Keratinocyte (primary cell): ENCODE data around the gene FAM120B. TPM values are rescaled to one million over a fixed set of nuclear protein-coding genes. Genes with fewer than 3 reads are reported as not detected.

Source experiments
- DNase-seq: peaks from one replicate; pipeline ENCODE4 v3.0.0-alpha.2; 2011; ENCODE audit warnings: low read depth, missing footprints, low spot score
- FAIRE-seq: peaks from 2 replicates; lab custom pipeline; 2011; peaks lifted over from hg19 to GRCh38; lab: Jason Lieb, UNC
- H2AFZ ChIP-seq: 2 replicates; pipeline ENCODE4 v1.6.0; 2012; ENCODE audit warnings: low read length, control low read depth, inconsistent platforms; ENCODE audit not compliant: control insufficient read depth
- H3K27ac ChIP-seq: 2 replicates; pipeline ENCODE4 v1.5.1; 2011; ENCODE audit warnings: low read length; ENCODE audit not compliant: control insufficient read depth, insufficient read depth
- H3K27me3 ChIP-seq: 3 replicates; pipeline ENCODE4 v1.6.0; 2011; ENCODE audit warnings: low read length; ENCODE audit not compliant: control insufficient read depth, insufficient read depth; ENCODE audit errors: extremely low read depth
- H3K36me3 ChIP-seq, 2 experiments: 2 replicates in 1 of 2; 3 replicates in 1 of 2; pipeline ENCODE4 v1.5.1; 2011; ENCODE audit warnings: low read length in 2 of 2, mild to moderate bottlenecking in 1 of 2; ENCODE audit not compliant: control insufficient read depth in 2 of 2, insufficient read depth in 2 of 2; ENCODE audit errors: extremely low read depth in 1 of 2
- H3K4me1 ChIP-seq: 3 replicates; pipeline ENCODE4 v1.5.1; 2011; ENCODE audit warnings: low read length; ENCODE audit not compliant: control insufficient read depth, insufficient read depth; ENCODE audit errors: extremely low read depth
- H3K4me2 ChIP-seq: 3 replicates; pipeline ENCODE4 v1.6.0; 2011; ENCODE audit warnings: low read depth, low read length; ENCODE audit not compliant: control insufficient read depth, insufficient read depth; ENCODE audit errors: extremely low read depth
- H3K4me3 ChIP-seq, 3 experiments: fragments of 200-600 bp in 1 of 3; sonication (generic) in 1 of 3; 2 replicates in 2 of 3; 3 replicates in 1 of 3; pipeline ENCODE4 v1.5.1; 2011 to 2016; ENCODE audit warnings: low read length in 3 of 3, mild to moderate bottlenecking in 3 of 3, control low read depth in 2 of 3, inconsistent platforms in 1 of 3, low read depth in 1 of 3, mixed read lengths in 1 of 3, mixed run types in 1 of 3, moderate library complexity in 1 of 3; ENCODE audit not compliant: control insufficient read depth in 2 of 3, insufficient read depth in 2 of 3; ENCODE audit errors: extremely low read depth in 1 of 3
- H3K79me2 ChIP-seq: 2 replicates; pipeline ENCODE4 v1.6.0; 2012; ENCODE audit warnings: low read length; ENCODE audit not compliant: control insufficient read depth, insufficient read depth
- H3K9ac ChIP-seq: 3 replicates; pipeline ENCODE4 v1.6.0; 2011; ENCODE audit warnings: low read length; ENCODE audit not compliant: control insufficient read depth, insufficient read depth; ENCODE audit errors: extremely low read depth
- H3K9me1 ChIP-seq: 3 replicates; pipeline ENCODE4 v1.6.0; 2011; ENCODE audit warnings: low read length; ENCODE audit not compliant: control insufficient read depth, insufficient read depth; ENCODE audit errors: extremely low read depth
- H3K9me3 ChIP-seq: 2 replicates; pipeline ENCODE4 v1.5.1; 2012; ENCODE audit warnings: low read depth, low read length; ENCODE audit not compliant: control insufficient read depth
- H4K20me1 ChIP-seq: 3 replicates; pipeline ENCODE4 v1.6.0; 2011; ENCODE audit warnings: low read length; ENCODE audit not compliant: control insufficient read depth, insufficient read depth; ENCODE audit errors: extremely low read depth
- EZH2 ChIP-seq: IDR thresholded peaks from one replicate; pipeline ENCODE4 v1.6.1; 2012; ENCODE audit warnings: inconsistent platforms, mild to moderate bottlenecking, low read length, moderate library complexity
- dilution Hi-C: fragments of 300-500 bp; cut with MboI; formaldehyde crosslinking; loops from one replicate; pipeline ENCODE4 v1.7.0; 2020; ENCODE audit warnings: low sequenced_read_pairs; ENCODE audit not compliant: extremely low pct_ligation_motif_present
- polyA minus RNA-seq, 3 experiments: library from RNA; depleted of rRNA, polyadenylated mRNA; stranded (reverse); fragments of >200 nt; gene quantifications; 1 replicate in 1 of 3; 2 replicates in 1 of 3; 3 replicates in 1 of 3; pipeline ENCODE4 v1.2.3, GENCODE V29; 2011
- polyA plus RNA-seq, 5 experiments: library from polyadenylated mRNA; depleted of rRNA in 3 of 5; stranded (reverse) in 3 of 5; stranded (forward) in 1 of 5; unstranded in 1 of 5; fragments of >200 nt; gene quantifications; 1 replicate in 1 of 5; 2 replicates in 3 of 5; 3 replicates in 1 of 5; pipeline versions ENCODE4 v1.2.1 to v1.2.3, GENCODE V29; 2011 to 2012; ENCODE audit warnings: missing spikeins in 2 of 5, low read depth in 1 of 5, low replicate concordance in 1 of 5
- TF ChIP-seq, protein P1 (sequence below), 3 experiments: IDR thresholded peaks in 1 of 3; conservative IDR thresholded peaks in 1 of 3; optimal IDR thresholded peaks in 1 of 3; 2 replicates in 2 of 3; 3 replicates in 1 of 3; pipeline versions ENCODE3 to v1.5.1; 2011; ENCODE audit warnings: low read length in 3 of 3, mild to moderate bottlenecking in 3 of 3, moderate library complexity in 2 of 3, control low read depth in 1 of 3, inconsistent platforms in 1 of 3; ENCODE audit not compliant: insufficient read depth in 2 of 3; ENCODE audit errors: extremely low read depth in 1 of 3

FAM120B gene, protein sequence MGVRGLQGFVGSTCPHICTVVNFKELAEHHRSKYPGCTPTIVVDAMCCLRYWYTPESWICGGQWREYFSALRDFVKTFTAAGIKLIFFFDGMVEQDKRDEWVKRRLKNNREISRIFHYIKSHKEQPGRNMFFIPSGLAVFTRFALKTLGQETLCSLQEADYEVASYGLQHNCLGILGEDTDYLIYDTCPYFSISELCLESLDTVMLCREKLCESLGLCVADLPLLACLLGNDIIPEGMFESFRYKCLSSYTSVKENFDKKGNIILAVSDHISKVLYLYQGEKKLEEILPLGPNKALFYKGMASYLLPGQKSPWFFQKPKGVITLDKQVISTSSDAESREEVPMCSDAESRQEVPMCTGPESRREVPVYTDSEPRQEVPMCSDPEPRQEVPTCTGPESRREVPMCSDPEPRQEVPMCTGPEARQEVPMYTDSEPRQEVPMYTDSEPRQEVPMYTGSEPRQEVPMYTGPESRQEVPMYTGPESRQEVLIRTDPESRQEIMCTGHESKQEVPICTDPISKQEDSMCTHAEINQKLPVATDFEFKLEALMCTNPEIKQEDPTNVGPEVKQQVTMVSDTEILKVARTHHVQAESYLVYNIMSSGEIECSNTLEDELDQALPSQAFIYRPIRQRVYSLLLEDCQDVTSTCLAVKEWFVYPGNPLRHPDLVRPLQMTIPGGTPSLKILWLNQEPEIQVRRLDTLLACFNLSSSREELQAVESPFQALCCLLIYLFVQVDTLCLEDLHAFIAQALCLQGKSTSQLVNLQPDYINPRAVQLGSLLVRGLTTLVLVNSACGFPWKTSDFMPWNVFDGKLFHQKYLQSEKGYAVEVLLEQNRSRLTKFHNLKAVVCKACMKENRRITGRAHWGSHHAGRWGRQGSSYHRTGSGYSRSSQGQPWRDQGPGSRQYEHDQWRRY
- 17.4 to 18.4 TPM (median 18.3 TPM) in 3 replicates for polyA plus RNA-seq
- polyA plus RNA-seq (2011; ENCODE audit: low read depth) = 31.0 TPM
- 11.2 and 16.1 TPM in 2 replicates for polyA plus RNA-seq (2011; cell fraction: cytosol; rRNA removed)
- 30.5 and 38.0 TPM in 2 replicates for polyA plus RNA-seq (2011; cell fraction: nucleus; rRNA removed)
- polyA plus RNA-seq (2012; ENCODE audit: low replicate concordance) = 15.5 and 21.1 TPM in 2 replicates
- 34.0 to 46.8 TPM (median 38.6 TPM) in 3 replicates for polyA minus RNA-seq
- polyA minus RNA-seq (2011; cell fraction: cytosol; rRNA and poly(A)+ RNA removed) = 13.6 TPM
- 18.7 and 51.9 TPM in 2 replicates for polyA minus RNA-seq (2011; cell fraction: nucleus; rRNA and poly(A)+ RNA removed)

DNA sequence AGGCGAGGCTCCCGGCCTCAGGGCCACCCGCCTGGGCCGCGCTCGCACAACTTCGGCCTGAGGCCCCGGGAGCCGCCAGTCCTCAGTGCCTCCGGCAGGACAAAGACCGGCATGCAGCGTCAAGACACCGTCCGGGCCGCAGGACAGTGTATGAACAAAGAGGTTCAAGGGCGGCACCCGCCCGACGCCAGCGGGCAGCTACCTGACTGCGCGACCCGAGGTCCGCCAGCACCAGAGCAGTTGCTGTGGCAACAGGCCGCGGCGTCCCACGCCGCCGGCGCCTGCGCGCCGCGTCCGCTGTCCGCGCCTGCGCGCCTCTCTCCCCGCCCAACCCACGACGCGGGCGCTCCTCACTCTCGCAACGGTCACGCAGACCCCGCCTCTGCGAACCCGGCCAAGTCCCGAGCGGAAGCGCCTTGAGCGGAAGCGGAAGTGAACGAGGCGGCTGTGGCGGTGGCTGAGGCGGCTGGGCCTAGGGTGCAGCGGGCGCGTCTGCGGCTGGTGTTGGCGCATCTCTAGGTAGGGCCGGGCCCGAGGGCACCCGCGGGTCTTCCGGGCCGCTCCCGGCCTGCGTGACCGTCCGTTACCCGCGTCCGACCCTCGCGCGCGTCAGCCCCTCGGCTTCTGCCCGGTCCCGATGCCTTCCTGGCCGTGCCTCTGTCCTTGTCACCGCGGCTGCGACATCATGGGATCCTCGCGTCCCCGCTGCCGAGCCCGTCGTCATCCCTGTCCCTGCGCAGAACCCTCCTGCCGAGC is at the start of gene FAM120B:
Gene FAM120B, plus strand, starts transcription at position 435 of the 756 bp plus-strand sequence. CDS start 10,633 bp downstream, outside the sequence.
- FAIRE-seq = no peak
- Histone ChIP-seq H3K9ac (peak within 1 kb of the TSS; percentile 92), H4K20me1 (no peaks in the 10 kb centered on the region), H3K4me3 (peak within 1 kb of the TSS; percentile 85 to 96 (median 92)), H3K9me1 (no peaks in the 10 kb centered on the region), H3K27me3 (no peaks in the 10 kb centered on the region), H3K4me1 (peaks cover 13% of the 10 kb centered on the region), H2AFZ (peak within 1 kb of the TSS; percentile 89), H3K36me3 (peaks cover 0 to 4% of the 10 kb centered on the region in 2 experiments), H3K9me3 (no peaks in the 10 kb centered on the region), H3K27ac (peak within 1 kb of the TSS; percentile 75), H3K79me2 (peaks cover 52% of the 10 kb centered on the region), H3K4me2 (peak within 1 kb of the TSS; percentile 97)
- no peak for TF ChIP-seq EZH2
- TF ChIP-seq, protein P1, sequence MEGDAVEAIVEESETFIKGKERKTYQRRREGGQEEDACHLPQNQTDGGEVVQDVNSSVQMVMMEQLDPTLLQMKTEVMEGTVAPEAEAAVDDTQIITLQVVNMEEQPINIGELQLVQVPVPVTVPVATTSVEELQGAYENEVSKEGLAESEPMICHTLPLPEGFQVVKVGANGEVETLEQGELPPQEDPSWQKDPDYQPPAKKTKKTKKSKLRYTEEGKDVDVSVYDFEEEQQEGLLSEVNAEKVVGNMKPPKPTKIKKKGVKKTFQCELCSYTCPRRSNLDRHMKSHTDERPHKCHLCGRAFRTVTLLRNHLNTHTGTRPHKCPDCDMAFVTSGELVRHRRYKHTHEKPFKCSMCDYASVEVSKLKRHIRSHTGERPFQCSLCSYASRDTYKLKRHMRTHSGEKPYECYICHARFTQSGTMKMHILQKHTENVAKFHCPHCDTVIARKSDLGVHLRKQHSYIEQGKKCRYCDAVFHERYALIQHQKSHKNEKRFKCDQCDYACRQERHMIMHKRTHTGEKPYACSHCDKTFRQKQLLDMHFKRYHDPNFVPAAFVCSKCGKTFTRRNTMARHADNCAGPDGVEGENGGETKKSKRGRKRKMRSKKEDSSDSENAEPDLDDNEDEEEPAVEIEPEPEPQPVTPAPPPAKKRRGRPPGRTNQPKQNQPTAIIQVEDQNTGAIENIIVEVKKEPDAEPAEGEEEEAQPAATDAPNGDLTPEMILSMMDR (optimal IDR thresholded peaks at IDR 0.05 in 1 of 3, IDR thresholded peaks at IDR 0.05 in 1 of 3, conservative IDR thresholded peaks at IDR 0.05 in 1 of 3; ENCODE audit: extremely low read depth in 1 of 3, insufficient read depth in 2 of 3, low read length in 3 of 3) = no peak
- dilution Hi-C loops = no loop called here
- peak; percentile 64 for DNase-seq

DNA sequence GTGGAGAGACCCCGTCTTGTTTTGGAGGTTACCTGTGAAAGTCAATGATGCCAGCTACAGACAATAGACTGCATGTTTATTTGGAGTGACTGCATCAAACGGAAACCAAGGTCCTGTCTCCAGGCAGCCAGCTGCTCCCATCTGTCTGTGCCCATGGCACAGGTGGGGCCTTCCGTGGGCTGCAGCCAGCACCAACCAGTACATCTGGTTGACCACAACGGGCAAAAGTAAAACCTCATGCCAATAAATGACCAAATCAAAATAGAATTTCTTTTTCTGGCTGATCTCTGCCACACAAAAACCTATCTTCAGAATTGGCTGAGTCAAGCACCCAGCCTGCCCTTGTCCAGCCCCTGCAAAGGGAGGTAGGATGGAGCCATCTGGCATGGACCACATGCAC is 49.2 kb upstream of the FAM120B start:
- TF ChIP-seq, protein P1 (optimal IDR thresholded peaks at IDR 0.05 in 1 of 3, IDR thresholded peaks at IDR 0.05 in 1 of 3, conservative IDR thresholded peaks at IDR 0.05 in 1 of 3; ENCODE audit: extremely low read depth in 1 of 3, insufficient read depth in 2 of 3, low read length in 3 of 3) = no peak
- TF ChIP-seq EZH2 = no peak
- Histone ChIP-seq H3K27ac (no peak overlapping the region), H3K9ac (no peak overlapping the region), H3K27me3 (no peaks in the 10 kb centered on the region), H3K79me2 (no peaks in the 10 kb centered on the region), H2AFZ (no peak overlapping the region), H3K4me1 (no peaks in the 10 kb centered on the region), H3K9me1 (no peaks in the 10 kb centered on the region), H3K9me3 (no peaks in the 10 kb centered on the region), H4K20me1 (no peaks in the 10 kb centered on the region), H3K36me3 (no peaks in the 10 kb centered on the region), H3K4me3 (no peak overlapping the region), H3K4me2 (no peak overlapping the region)
- DNase-seq = no peak
- dilution Hi-C loops = no loop called here
- FAIRE-seq = no peak
